Measurements from ENCODE around the gene OTULIN. TPM values are rescaled to one million over a fixed set of nuclear protein-coding genes. Genes with fewer than 3 reads are reported as not detected.

Gene OTULIN
- total RNA-seq = 20.0 and 29.2 TPM in 2 replicates

DNA sequence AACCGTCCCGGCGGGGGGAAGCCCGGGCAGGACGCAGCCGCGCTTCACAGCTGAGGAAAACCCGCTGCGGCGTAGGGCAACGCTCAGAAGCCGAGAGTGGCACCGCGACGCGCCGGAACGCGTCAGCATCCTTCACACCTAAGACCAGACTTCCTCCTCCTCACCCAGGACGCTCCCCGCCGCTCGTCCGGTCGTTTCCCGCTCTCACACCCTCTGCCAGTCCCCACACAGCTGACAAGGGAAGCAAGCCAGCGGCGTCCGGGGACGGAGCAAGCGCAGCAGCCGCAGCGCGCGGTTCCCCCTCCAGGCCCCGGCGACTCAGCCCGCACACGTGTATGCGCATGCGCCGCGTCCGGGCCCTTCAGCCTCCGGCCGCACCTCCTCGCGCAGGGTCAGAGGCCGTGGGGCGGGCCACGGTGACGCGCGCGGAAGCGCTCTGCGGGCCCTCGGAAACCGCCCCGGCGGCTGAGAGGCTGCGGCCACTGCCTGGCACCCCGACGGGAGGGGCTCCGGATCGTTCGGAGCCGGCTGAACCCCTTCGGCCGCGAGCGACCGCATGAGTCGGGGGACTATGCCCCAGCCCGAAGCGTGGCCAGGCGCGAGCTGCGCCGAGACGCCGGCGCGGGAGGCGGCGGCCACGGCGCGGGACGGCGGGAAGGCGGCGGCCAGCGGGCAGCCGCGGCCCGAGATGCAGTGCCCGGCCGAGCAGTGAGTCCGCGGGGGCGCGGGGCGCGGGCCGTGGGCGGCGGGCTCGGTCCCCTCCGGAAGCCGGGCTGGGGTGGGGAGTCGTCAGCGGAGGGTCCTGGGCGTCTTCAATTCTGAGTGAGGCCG, at the start of gene OTULIN:
OTULIN (plus strand) TSS at position 449 of the 831 bp plus-strand sequence; CDS start at position 557, 108 bp downstream.

Other genes with a start within 250 kb of the OTULIN start
- 0.05 and 0.13 TPM in 2 replicates for gene OTULINL, start 82.9 kb upstream of the OTULIN start, total RNA-seq
- 8.7 and 9.8 TPM in 2 replicates for gene ANKH, start 207.1 kb downstream of the OTULIN start, total RNA-seq